Kidney epithelial cell (primary cell): Measurements from ENCODE around the gene DRAXIN. TPM values are rescaled to one million over a fixed set of nuclear protein-coding genes. Genes with fewer than 3 reads are reported as not detected.
A peak's percentile ranks its signal among the peaks of the same experiment; 100 is the strongest.

Experiments
- DNase-seq: peaks from one replicate; pipeline ENCODE4 v3.0.0-alpha.2; 2010; ENCODE audit warnings: low read depth
- H3K27me3 ChIP-seq: 2 replicates; pipeline ENCODE4 v1.6.0; 2011; ENCODE audit warnings: low read length; ENCODE audit not compliant: control insufficient read depth, insufficient read depth
- H3K36me3 ChIP-seq: 2 replicates; pipeline ENCODE4 v1.5.1; 2011; ENCODE audit warnings: low read length; ENCODE audit not compliant: control insufficient read depth, insufficient read depth
- H3K4me3 ChIP-seq: 2 replicates; pipeline ENCODE4 v1.5.1; 2011; ENCODE audit warnings: low read depth, mild to moderate bottlenecking, control low read depth, low read length
- CTCF ChIP-seq: IDR thresholded peaks from 2 replicates; pipeline ENCODE4 v1.5.1; 2011; ENCODE audit warnings: mild to moderate bottlenecking, moderate library complexity, low read length, control low read depth, inconsistent platforms; ENCODE audit not compliant: insufficient read depth, poor library complexity, severe bottlenecking
- total RNA-seq: library from RNA; depleted of rRNA; stranded (reverse); fragments of >200 nt; gene quantifications from 2 replicates; pipeline ENCODE4 v1.2.3, GENCODE V29; 2015

DRAXIN gene
- total RNA-seq, 1 donor from 2014 or later = 2.8 TPM

GRCh38 chr1:11653861-11654136, 37.7 kb upstream of the DRAXIN start:
- Histone ChIP-seq H3K27me3 (peaks cover 12% of the 10 kb centered on the region), H3K4me3 (peak overlapping the region; percentile 84), H3K36me3 (peaks cover 1% of the 10 kb centered on the region)
- TF ChIP-seq CTCF = no peak
- DNase-seq = no peak

GRCh38 chr1:11654137-11654938, 37.2 kb upstream of the DRAXIN start, which contains the start of the genes FBXO2 and FBXO44:
TSS of gene FBXO2 (minus strand) at chr1:11654429. CDS start at chr1:11654340, 89 bp downstream.
TSS of gene FBXO44 (plus strand) at chr1:11654877. CDS start at chr1:11655836, 959 bp downstream.
- peak within 1 kb of the TSS; percentile 84 for H3K4me3 ChIP-seq
- TF ChIP-seq CTCF = no peak
- H3K36me3 ChIP-seq = peaks cover 1% of the 10 kb centered on the region
- H3K27me3 ChIP-seq = peaks cover 10% of the 10 kb centered on the region
- DNase-seq = no peak

- H3K4me3 ChIP-seq = peak overlapping the region; percentile 84
- peaks cover 1% of the 10 kb centered on the region for H3K36me3 ChIP-seq
- no peak for DNase-seq
- peaks cover 2% of the 10 kb centered on the region for H3K27me3 ChIP-seq
- TF ChIP-seq CTCF = no peak
These were observed 36.3 kb upstream of the DRAXIN start for GRCh38 chr1:11654939-11655808.

GRCh38 chr1:11657654-11658053, 33.9 kb upstream of the DRAXIN start:
- TF ChIP-seq CTCF = no peak
- Histone ChIP-seq H3K4me3 (no peak overlapping the region), H3K27me3 (no peaks in the 10 kb centered on the region), H3K36me3 (peaks cover 1% of the 10 kb centered on the region)
- no peak for DNase-seq

- H3K27me3 ChIP-seq = no peaks in the 10 kb centered on the region
- H3K36me3 ChIP-seq = peaks cover 1% of the 10 kb centered on the region
- no peak overlapping the region for H3K4me3 ChIP-seq
- TF ChIP-seq CTCF = no peak
- no peak for DNase-seq
These were observed 33.0 kb upstream of the DRAXIN start for GRCh38 chr1:11658542-11658941.
